Gastrocnemius medialis (tissue), 4 donors: ENCODE measurements around the gene PRR5. TPM values are rescaled to one million over a fixed set of nuclear protein-coding genes. Genes with fewer than 3 reads are reported as not detected.

Source experiments
- ATAC-seq, 2 donors: fragments of 150-250 bp; one replicate each; pipeline ENCODE4 v1.9.1; 2016
- DNase-seq, 2 donors: peaks; one replicate each; pipeline ENCODE4 v3.0.0-alpha.2; 2019
- H3K27ac ChIP-seq, 4 donors: fragments of 200-600 bp; sonication (generic); 1 replicate in 1 of 4; 2 replicates in 3 of 4; pipeline ENCODE4 v1.5.1; 2016 to 2018; ENCODE audit warnings: mild to moderate bottlenecking in 2 of 4, moderate library complexity in 1 of 4
- H3K27me3 ChIP-seq, 3 donors: fragments of 200-600 bp; sonication (generic) in 2 of 3; 1 replicate in 1 of 3; 2 replicates in 2 of 3; pipeline versions ENCODE4 v1.5.1 to v1.6.0; 2016 to 2019; ENCODE audit warnings: mild to moderate bottlenecking in 1 of 3, moderate library complexity in 1 of 3
- H3K36me3 ChIP-seq, 2 donors: fragments of 200-600 bp; sonication (generic) in 1 of 2; one replicate each; pipeline ENCODE4 v1.5.1; 2017 to 2018
- H3K4me1 ChIP-seq, 2 donors: fragments of 200-600 bp; sonication (generic) in 1 of 2; one replicate each; pipeline ENCODE4 v1.5.1; 2016 to 2017; ENCODE audit warnings: mild to moderate bottlenecking in 2 of 2
- H3K4me3 ChIP-seq, 4 donors: fragments of 200-600 bp; sonication (generic) in 3 of 4; 1 replicate in 1 of 4; 2 replicates in 3 of 4; pipeline ENCODE4 v1.5.1; 2016 to 2019; ENCODE audit warnings: mild to moderate bottlenecking in 2 of 4
- H3K9me3 ChIP-seq, 3 donors: fragments of 200-600 bp; sonication (generic) in 2 of 3; 1 replicate in 1 of 3; 2 replicates in 2 of 3; pipeline ENCODE4 v1.5.1; 2016 to 2019
- CTCF ChIP-seq, 5 experiments: fragments of 450-650 bp in 3 of 5; fragments of 200-600 bp in 2 of 5; sonication (generic) in 2 of 5; IDR thresholded peaks in 4 of 5; conservative IDR thresholded peaks in 1 of 5; 1 replicate in 4 of 5; 2 replicates in 1 of 5; pipeline ENCODE4 v1.5.1; 2016 to 2019; ENCODE audit warnings: antibody characterized with exemption in 5 of 5, mild to moderate bottlenecking in 3 of 5, moderate library complexity in 3 of 5
- POLR2A ChIP-seq, 2 donors: fragments of 450-650 bp; IDR thresholded peaks; one replicate each; pipeline ENCODE4 v1.6.1; 2017; ENCODE audit warnings: antibody characterized with exemption in 2 of 2, mild to moderate bottlenecking in 2 of 2, moderate library complexity in 2 of 2
- in situ Hi-C, 4 donors: fragments of 200-750 bp; cut with MboI; loops; one replicate each; pipeline versions ENCODE4 v1.15.0 to v1.8.0; 2017; ENCODE audit warnings: low sequenced_read_pairs in 4 of 4
- intact Hi-C: fragments of 100-400 bp; cut with DNase I; formaldehyde crosslinking; loops from one replicate; pipeline ENCODE4 v1.15.1; 2023; ENCODE audit warnings: low total_unique reads
- total RNA-seq, 4 donors: library from RNA; depleted of rRNA; stranded (reverse); fragments of >200 nt; gene quantifications; one replicate each; pipeline versions ENCODE4 v1.1.0 to v1.2.3, GENCODE V29; 2016

Gene PRR5
- total RNA-seq, 4 donors from 2014 or later: 0.34 to 15.2 (median 1.3) TPM

GRCh38 chr22:44759430-44760310 is 57.7 kb downstream of the PRR5 start:
- intact Hi-C loops: no loop called here
- in situ Hi-C loops: no loop called here
- peaks cover 0 to 6% (median 5%) of the 10 kb centered on the region in 3 donors for H3K27me3 ChIP-seq
- TF ChIP-seq CTCF (IDR thresholded peaks at IDR 0.05 in 4 of 5, conservative IDR thresholded peaks at IDR 0.05 in 1 of 5) (no peak), POLR2A (IDR thresholded peaks at IDR 0.05) (no peak)
- no peaks in the 10 kb centered on the region for H3K36me3 ChIP-seq
- ATAC-seq (no peak), DNase-seq (no peak)
- no peak overlapping the region for H3K4me3 ChIP-seq
- no peaks in the 10 kb centered on the region for H3K9me3 ChIP-seq
- no peak overlapping the region for H3K27ac ChIP-seq
- H3K4me1 ChIP-seq: no peaks in the 10 kb centered on the region

GRCh38 chr22:44760476-44760875 is 58.5 kb downstream of the PRR5 start:
- intact Hi-C loops: no loop called here
- Histone ChIP-seq H3K36me3 (no peaks in the 10 kb centered on the region), H3K9me3 (no peaks in the 10 kb centered on the region), H3K27ac (no peak overlapping the region), H3K27me3 (peaks cover 0 to 2% (median 0%) of the 10 kb centered on the region in 3 donors), H3K4me3 (no peak overlapping the region), H3K4me1 (no peaks in the 10 kb centered on the region)
- ATAC-seq (no peak), DNase-seq (no peak)
- in situ Hi-C loops: no loop called here
- TF ChIP-seq POLR2A (IDR thresholded peaks at IDR 0.05): no peak
- TF ChIP-seq CTCF (IDR thresholded peaks at IDR 0.05 in 4 of 5, conservative IDR thresholded peaks at IDR 0.05 in 1 of 5): no peak

- Histone ChIP-seq H3K4me3 (no peak overlapping the region), H3K27ac (no peak overlapping the region), H3K4me1 (no peaks in the 10 kb centered on the region), H3K36me3 (no peaks in the 10 kb centered on the region), H3K27me3 (no peaks in the 10 kb centered on the region), H3K9me3 (no peaks in the 10 kb centered on the region)
- in situ Hi-C loops (no loop called here), intact Hi-C loops (no loop called here)
- no peak for ATAC-seq
- no peak for DNase-seq
- TF ChIP-seq CTCF (IDR thresholded peaks at IDR 0.05 in 4 of 5, conservative IDR thresholded peaks at IDR 0.05 in 1 of 5) (no peak), POLR2A (IDR thresholded peaks at IDR 0.05) (no peak)
Measured at GRCh38 chr22:44761025-44761424, 59.0 kb downstream of the PRR5 start.

GRCh38 chr22:44764373-44764772 is 62.4 kb downstream of the PRR5 start:
- no peaks in the 10 kb centered on the region for H3K27me3 ChIP-seq
- no peaks in the 10 kb centered on the region for H3K4me1 ChIP-seq
- H3K27ac ChIP-seq: no peak overlapping the region
- no peak overlapping the region for H3K4me3 ChIP-seq
- DNase-seq (no peak), ATAC-seq (no peak)
- no peaks in the 10 kb centered on the region for H3K36me3 ChIP-seq
- intact Hi-C loops: no loop called here
- no peaks in the 10 kb centered on the region for H3K9me3 ChIP-seq
- TF ChIP-seq POLR2A (IDR thresholded peaks at IDR 0.05) (no peak), CTCF (IDR thresholded peaks at IDR 0.05 in 4 of 5, conservative IDR thresholded peaks at IDR 0.05 in 1 of 5) (no peak)
- in situ Hi-C loops: no loop called here
